OCI-LY1 (cell line): Measurements from ENCODE around the gene HOXB6.

Experiments
- H2AFZ ChIP-seq: fragments of 200-600 bp; sonication (generic), shearing (Covaris generic); 2 replicates; pipeline ENCODE4 v1.6.0; 2014; ENCODE audit warnings: antibody characterized with exemption, mild to moderate bottlenecking, low read length
- H3F3A ChIP-seq: fragments of 200-600 bp; sonication (generic), shearing (Covaris generic); 2 replicates; pipeline ENCODE4 v1.6.0; 2014; ENCODE audit warnings: mild to moderate bottlenecking, antibody characterized with exemption, low read length, moderate library complexity; ENCODE audit not compliant: insufficient read depth
- H3K27ac ChIP-seq: fragments of 200-600 bp; sonication (generic); 2 replicates; pipeline ENCODE4 v1.5.1; 2014; ENCODE audit warnings: low read length, mixed run types, mild to moderate bottlenecking, low read depth; ENCODE audit not compliant: poor library complexity, severe bottlenecking
- H3K27me3 ChIP-seq: fragments of 200-600 bp; sonication (generic); 2 replicates; pipeline ENCODE4 v1.6.0; 2014; ENCODE audit warnings: antibody characterized with exemption, mild to moderate bottlenecking, low read length, moderate library complexity; ENCODE audit not compliant: insufficient read depth
- H3K36me3 ChIP-seq: fragments of 200-600 bp; sonication (generic); 2 replicates; pipeline ENCODE4 v1.6.1; 2014; ENCODE audit warnings: mild to moderate bottlenecking, antibody characterized with exemption, low read length, moderate library complexity, mixed read lengths; ENCODE audit not compliant: insufficient read depth
- H3K4me1 ChIP-seq: fragments of 200-600 bp; sonication (generic); 2 replicates; pipeline ENCODE4 v1.5.1; 2014; ENCODE audit warnings: mild to moderate bottlenecking, low read length, moderate library complexity; ENCODE audit not compliant: insufficient read depth, severe bottlenecking
- H3K4me2 ChIP-seq: fragments of 200-600 bp; sonication (generic), shearing (Covaris generic); 2 replicates; pipeline ENCODE4 v1.6.1; 2014; ENCODE audit warnings: low read length
- H3K4me3 ChIP-seq: fragments of 200-600 bp; sonication (generic); 2 replicates; pipeline ENCODE4 v1.5.1; 2014; ENCODE audit warnings: low read length, low read depth, mild to moderate bottlenecking, mixed read lengths; ENCODE audit not compliant: poor library complexity, severe bottlenecking
- H3K79me2 ChIP-seq: fragments of 200-600 bp; shearing (Covaris generic); 2 replicates; pipeline ENCODE4 v1.6.1; 2016; ENCODE audit warnings: mixed run types, low read length, mixed read lengths; ENCODE audit not compliant: insufficient read depth
- H3K9ac ChIP-seq: fragments of 200-600 bp; sonication (generic), shearing (Covaris generic); 2 replicates; pipeline ENCODE4 v1.6.1; 2014; ENCODE audit warnings: mild to moderate bottlenecking, low read length, mixed read lengths
- H3K9me2 ChIP-seq: fragments of 200-600 bp; sonication (generic), shearing (Covaris generic); 2 replicates; pipeline ENCODE4 v1.6.1; 2014; ENCODE audit warnings: low read depth, mild to moderate bottlenecking, low read length, mixed read lengths
- H3K9me3 ChIP-seq: fragments of 200-600 bp; shearing (Covaris generic); 2 replicates; pipeline ENCODE4 v1.6.1; 2014; ENCODE audit warnings: low read length, mixed read lengths
- H4K20me1 ChIP-seq: fragments of 200-600 bp; sonication (generic), shearing (Covaris generic); 2 replicates; pipeline ENCODE4 v1.6.0; 2016; ENCODE audit warnings: mild to moderate bottlenecking, low read length; ENCODE audit not compliant: insufficient read depth
- EZH2 ChIP-seq: fragments of 200-600 bp; sonication (generic), shearing (Covaris generic); IDR thresholded peaks from 2 replicates; pipeline ENCODE4 v1.8.0; 2017; ENCODE audit warnings: borderline replicate concordance, mixed run types, mild to moderate bottlenecking, antibody characterized with exemption, low read length, moderate library complexity, mixed read lengths
- TF ChIP-seq, protein P1 (sequence below): fragments of 200-600 bp; sonication (generic), shearing (Covaris generic); IDR thresholded peaks from 2 replicates; pipeline ENCODE4 v1.5.1; 2017; ENCODE audit warnings: mild to moderate bottlenecking, antibody characterized with exemption, low read length, moderate library complexity, mixed read lengths

The HOXB6 gene

DNA sequence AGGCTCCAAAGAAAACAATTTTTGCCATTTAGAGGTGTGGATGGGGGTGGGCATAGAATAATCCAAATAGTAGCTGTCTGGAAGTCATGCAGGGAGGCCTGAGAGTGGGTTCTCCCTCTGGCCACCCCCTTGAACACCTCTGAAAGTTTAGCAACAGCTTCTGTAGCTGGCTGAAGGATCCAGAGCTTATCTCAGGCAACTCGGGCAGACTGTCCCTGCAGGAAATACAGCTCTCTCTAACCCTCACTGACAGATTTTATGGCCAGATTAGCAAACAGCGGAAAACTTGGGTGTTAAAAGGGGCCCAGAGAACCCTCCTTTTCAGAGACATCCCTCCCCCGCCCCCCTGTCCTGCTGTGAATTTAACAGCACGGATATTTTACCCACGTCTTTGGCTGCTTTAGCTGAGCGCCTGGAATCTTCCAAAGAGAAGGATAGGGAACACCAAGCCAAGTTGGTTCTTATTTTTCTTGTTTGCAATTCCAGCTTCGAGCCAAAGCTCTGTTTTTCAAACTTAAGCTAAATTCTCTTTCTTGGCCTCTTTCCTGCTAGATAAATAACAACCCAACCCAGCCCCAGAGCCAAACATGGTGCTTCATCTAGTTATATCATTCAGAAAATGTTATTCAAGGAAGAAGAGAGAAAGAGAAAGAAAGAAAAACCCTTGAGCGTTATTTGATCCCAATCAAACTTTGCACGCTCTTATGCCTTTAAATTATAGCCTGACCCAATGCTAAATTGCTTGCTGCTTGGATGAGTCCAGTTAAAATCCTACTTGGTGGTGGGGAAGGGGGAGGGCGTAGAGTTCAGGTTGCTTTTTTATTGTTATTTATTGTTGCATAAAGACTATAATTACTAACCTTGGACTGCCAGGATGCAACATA, 57.6 kb downstream of the HOXB6 start:
- Histone ChIP-seq H4K20me1 (no peaks in the 10 kb centered on the region), H3K9me2 (no peaks in the 10 kb centered on the region), H2AFZ (no peak overlapping the region), H3K4me2 (no peak overlapping the region), H3K4me1 (no peaks in the 10 kb centered on the region), H3K36me3 (no peaks in the 10 kb centered on the region), H3K9ac (no peak overlapping the region), H3K27ac (no peak overlapping the region), H3K4me3 (no peak overlapping the region), H3F3A (no peaks in the 10 kb centered on the region), H3K9me3 (no peaks in the 10 kb centered on the region), H3K79me2 (no peaks in the 10 kb centered on the region), H3K27me3 (no peaks in the 10 kb centered on the region)
- TF ChIP-seq EZH2, result no peak
- TF ChIP-seq, protein P1, sequence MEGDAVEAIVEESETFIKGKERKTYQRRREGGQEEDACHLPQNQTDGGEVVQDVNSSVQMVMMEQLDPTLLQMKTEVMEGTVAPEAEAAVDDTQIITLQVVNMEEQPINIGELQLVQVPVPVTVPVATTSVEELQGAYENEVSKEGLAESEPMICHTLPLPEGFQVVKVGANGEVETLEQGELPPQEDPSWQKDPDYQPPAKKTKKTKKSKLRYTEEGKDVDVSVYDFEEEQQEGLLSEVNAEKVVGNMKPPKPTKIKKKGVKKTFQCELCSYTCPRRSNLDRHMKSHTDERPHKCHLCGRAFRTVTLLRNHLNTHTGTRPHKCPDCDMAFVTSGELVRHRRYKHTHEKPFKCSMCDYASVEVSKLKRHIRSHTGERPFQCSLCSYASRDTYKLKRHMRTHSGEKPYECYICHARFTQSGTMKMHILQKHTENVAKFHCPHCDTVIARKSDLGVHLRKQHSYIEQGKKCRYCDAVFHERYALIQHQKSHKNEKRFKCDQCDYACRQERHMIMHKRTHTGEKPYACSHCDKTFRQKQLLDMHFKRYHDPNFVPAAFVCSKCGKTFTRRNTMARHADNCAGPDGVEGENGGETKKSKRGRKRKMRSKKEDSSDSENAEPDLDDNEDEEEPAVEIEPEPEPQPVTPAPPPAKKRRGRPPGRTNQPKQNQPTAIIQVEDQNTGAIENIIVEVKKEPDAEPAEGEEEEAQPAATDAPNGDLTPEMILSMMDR, result no peak

DNA sequence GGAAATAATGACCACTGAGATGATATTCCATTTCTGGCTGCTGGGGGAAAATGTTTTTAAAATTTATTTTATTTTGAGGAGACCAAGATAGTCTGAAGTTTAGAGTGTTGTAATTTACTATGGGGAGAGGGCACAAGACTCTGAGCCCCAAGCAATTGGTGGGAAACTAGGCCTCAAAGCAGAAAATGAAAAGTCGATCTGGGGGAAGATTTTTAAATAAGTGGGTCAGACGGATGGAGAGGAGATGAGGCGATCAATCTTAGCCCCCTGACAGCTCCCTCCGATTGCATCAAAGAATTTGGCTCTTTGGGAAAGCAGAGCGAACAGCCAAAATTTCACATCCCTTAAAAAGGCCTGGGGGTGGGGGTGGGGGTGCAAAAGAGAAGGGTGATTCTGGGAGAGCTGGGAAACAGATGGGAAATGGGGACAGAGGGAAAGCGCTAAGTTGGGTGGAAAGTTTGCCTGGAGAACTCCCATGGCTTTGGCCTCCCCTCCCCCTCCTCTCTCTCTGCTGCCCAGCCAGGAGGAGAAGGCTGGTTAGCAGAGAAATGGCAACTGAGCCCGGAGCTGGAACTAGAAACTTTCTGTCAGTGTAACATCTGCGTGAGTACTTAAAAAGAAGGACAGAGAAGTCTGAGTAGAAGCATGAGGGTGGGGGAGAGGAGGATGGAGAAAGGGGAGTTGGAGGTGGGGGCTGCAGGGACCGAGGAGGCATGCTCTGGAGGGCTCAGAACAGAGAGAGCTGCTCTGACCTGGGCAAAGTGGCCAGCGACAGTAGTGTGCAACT, 58.5 kb downstream of the HOXB6 start:
- H3K4me3 ChIP-seq, result no peak overlapping the region
- H3K4me2 ChIP-seq, result no peak overlapping the region
- no peak for TF ChIP-seq EZH2
- TF ChIP-seq, protein P1, result no peak

More for the DNA sequence above, 58.5 kb downstream of the HOXB6 start:
- Histone ChIP-seq H3K4me1 (no peaks in the 10 kb centered on the region), H3K79me2 (no peaks in the 10 kb centered on the region), H3K36me3 (no peaks in the 10 kb centered on the region), H3K9me2 (no peaks in the 10 kb centered on the region), H3K27ac (no peak overlapping the region), H3K9ac (no peak overlapping the region), H3K9me3 (no peaks in the 10 kb centered on the region), H2AFZ (no peak overlapping the region), H3F3A (no peaks in the 10 kb centered on the region), H4K20me1 (no peaks in the 10 kb centered on the region), H3K27me3 (no peaks in the 10 kb centered on the region)
